C4-2B (cell line): Measurements from ENCODE around the gene TOR1AIP2.

ENCODE experiments used
- H3K27ac ChIP-seq: fragments of 450-650 bp; 2 replicates; pipeline ENCODE4 v1.5.1; 2017
- CTCF ChIP-seq: fragments of 450-650 bp; conservative IDR thresholded peaks from 2 replicates; pipeline ENCODE4 v1.5.1; 2017; ENCODE audit warnings: mild to moderate bottlenecking
- ZFX ChIP-seq: fragments of 450-650 bp; IDR thresholded peaks from 2 replicates; pipeline ENCODE4 v1.6.1; 2017

The TOR1AIP2 gene

GRCh38 chr1:179883745-179884138 lies 6.1 kb upstream of the TOR1AIP2 start:
- peak overlapping the region; percentile 87; the same call in 1 of the 2 replicates for H3K27ac ChIP-seq
- TF ChIP-seq ZFX (no peak), CTCF (no peak)

- peak overlapping the region; percentile 87 for H3K27ac ChIP-seq
- no peak for TF ChIP-seq ZFX
- TF ChIP-seq CTCF: peak; percentile 16
These were observed 5.6 kb upstream of the TOR1AIP2 start for GRCh38 chr1:179883040-179883744.

GRCh38 chr1:179882253-179883039 lies 4.8 kb upstream of the TOR1AIP2 start, which contains the start of gene TOR1AIP1:
TSS of gene TOR1AIP1 (plus strand) at chr1:179882285. CDS start at chr1:179882503, 218 bp downstream.
- TF ChIP-seq ZFX: no peak
- TF ChIP-seq CTCF: peak; percentile 34
- H3K27ac ChIP-seq: peak within 1 kb of the TSS; percentile 87

GRCh38 chr1:179881642-179882252 lies 4.1 kb upstream of the TOR1AIP2 start:
- no peak for TF ChIP-seq CTCF
- TF ChIP-seq ZFX: no peak
- H3K27ac ChIP-seq: peak overlapping the region; percentile 87

GRCh38 chr1:179879797-179880196 lies 2.2 kb upstream of the TOR1AIP2 start:
- H3K27ac ChIP-seq: no peak overlapping the region
- TF ChIP-seq CTCF (no peak), ZFX (no peak)

GRCh38 chr1:179876300-179876715 lies 1.3 kb downstream of the TOR1AIP2 start:
- no peak overlapping the region for H3K27ac ChIP-seq
- TF ChIP-seq ZFX (no peak), CTCF (no peak)
